WTC11 (cell line): ENCODE data around the gene ARRB2. TPM values are rescaled to one million over a fixed set of nuclear protein-coding genes. Genes with fewer than 3 reads are reported as not detected.

ENCODE experiments used
- ATAC-seq: fragments of 200-7000 bp; cut with Tn5 transposase; 2 replicates; pipeline ENCODE4 v1.10.0; 2021; ENCODE audit warnings: mild to moderate bottlenecking, moderate library complexity
- CTCF ChIA-PET: fragments of 300-600 bp; sonication (Branson Sonifier 250); formaldehyde crosslinking; loops from one replicate; lab custom pipeline; 2021; ENCODE audit warnings: antibody characterized with exemption; lab: Charles Lee
- POLR2A ChIA-PET: fragments of 350-600 bp; sonication (Branson Sonifier 250); formaldehyde crosslinking; loops from one replicate; lab custom pipeline; 2021; ENCODE audit warnings: antibody characterized with exemption; lab: Charles Lee
- DNase-seq: peaks from one replicate; pipeline ENCODE4 v3.0.0; 2021; ENCODE audit warnings: low spot score
- H3K27ac Mint-ChIP-seq: 2 replicates; pipeline ENCODE4 v1.8.0; 2021; ENCODE audit warnings: mixed read lengths
- H3K27me3 Mint-ChIP-seq: 2 replicates; pipeline ENCODE4 v1.8.0; 2021; ENCODE audit warnings: low read depth, mild to moderate bottlenecking, moderate library complexity, mixed read lengths
- H3K36me3 Mint-ChIP-seq: 2 replicates; pipeline ENCODE4 v1.8.0; 2021; ENCODE audit warnings: mixed read lengths
- H3K4me1 Mint-ChIP-seq: 2 replicates; pipeline ENCODE4 v1.8.0; 2022; ENCODE audit warnings: mixed read lengths
- H3K4me3 Mint-ChIP-seq: 2 replicates; pipeline ENCODE4 v1.8.0; 2021; ENCODE audit warnings: mild to moderate bottlenecking, moderate library complexity, mixed read lengths
- H3K9me3 Mint-ChIP-seq: 2 replicates; pipeline ENCODE4 v1.8.0; 2021; ENCODE audit warnings: mixed read lengths
- ARID4B ChIP-seq: sonication (generic); formaldehyde crosslinking; IDR thresholded peaks from 2 replicates; pipeline ENCODE4 v1.8.0; 2023; ENCODE audit warnings: missing genetic modification reagents, mild to moderate bottlenecking, borderline replicate concordance
- CBFB ChIP-seq: sonication (generic); formaldehyde crosslinking; IDR thresholded peaks from 2 replicates; pipeline ENCODE4 v1.8.1; 2022; ENCODE audit warnings: mild to moderate bottlenecking, low read depth, missing genetic modification reagents
- FOXK1 ChIP-seq: sonication (generic); formaldehyde crosslinking; IDR thresholded peaks from 2 replicates; pipeline ENCODE4 v1.8.0; 2022; ENCODE audit warnings: mild to moderate bottlenecking, moderate library complexity, missing genetic modification reagents
- GTF2I ChIP-seq: fragments of 250-450 bp; sonication (Bioruptor Pico); conservative IDR thresholded peaks from 2 replicates; pipeline ENCODE4 v1.4.0; 2021; ENCODE audit warnings: mild to moderate bottlenecking
- KAT7 ChIP-seq: sonication (generic); formaldehyde crosslinking; IDR thresholded peaks from 2 replicates; pipeline ENCODE4 v1.8.1; 2023; ENCODE audit warnings: missing genetic modification reagents, mild to moderate bottlenecking, borderline replicate concordance
- NR1H2 ChIP-seq: sonication (generic); formaldehyde crosslinking; IDR thresholded peaks from 2 replicates; pipeline ENCODE4 v1.9.0; 2021; ENCODE audit warnings: mild to moderate bottlenecking, moderate library complexity, missing genetic modification reagents
- OVOL2 ChIP-seq: fragments of 250-450 bp; sonication (Bioruptor Pico); IDR thresholded peaks from 2 replicates; pipeline ENCODE4 v1.9.0; 2021; ENCODE audit warnings: mild to moderate bottlenecking, borderline replicate concordance
- PRRX2 ChIP-seq: fragments of 250-450 bp; sonication (Bioruptor Pico); IDR thresholded peaks from 2 replicates; pipeline ENCODE4 v1.8.0; 2021; ENCODE audit warnings: mild to moderate bottlenecking
- SMAD4 ChIP-seq: sonication (generic); formaldehyde crosslinking; IDR thresholded peaks from 2 replicates; pipeline ENCODE4 v1.8.0; 2022; ENCODE audit warnings: mild to moderate bottlenecking, missing genetic modification reagents
- TEAD4 ChIP-seq: sonication (generic); formaldehyde crosslinking; IDR thresholded peaks from 2 replicates; pipeline ENCODE4 v1.8.0; 2022; ENCODE audit warnings: mild to moderate bottlenecking, missing genetic modification reagents
- ZNF219 ChIP-seq: sonication (generic); formaldehyde crosslinking; IDR thresholded peaks from 2 replicates; pipeline ENCODE4 v1.8.0; 2023; ENCODE audit warnings: missing genetic modification reagents, mild to moderate bottlenecking, borderline replicate concordance
- ZNF232 ChIP-seq: sonication (generic); formaldehyde crosslinking; IDR thresholded peaks from 2 replicates; pipeline ENCODE4 v1.8.0; 2022; ENCODE audit warnings: mild to moderate bottlenecking, missing genetic modification reagents
- ZSCAN18 ChIP-seq: fragments of 250-450 bp; sonication (Bioruptor Pico); IDR thresholded peaks from 2 replicates; pipeline ENCODE4 v2.1.2; 2022; ENCODE audit warnings: mild to moderate bottlenecking, moderate library complexity
- total RNA-seq: library from RNA; stranded (reverse); gene quantifications from 3 replicates; pipeline ENCODE4 v1.2.3, GENCODE V29; 2021
- TF ChIP-seq, protein P1 (sequence below): sonication (generic); formaldehyde crosslinking; IDR thresholded peaks from 2 replicates; pipeline ENCODE4 v1.8.0; 2022; ENCODE audit warnings: mild to moderate bottlenecking, missing genetic modification reagents
- TF ChIP-seq, protein P2 (sequence below): sonication (generic); formaldehyde crosslinking; IDR thresholded peaks from 2 replicates; pipeline ENCODE4 v1.8.1; 2023; ENCODE audit warnings: mild to moderate bottlenecking, missing genetic modification reagents, moderate library complexity
- TF ChIP-seq, protein P3 (sequence below): sonication (generic); formaldehyde crosslinking; IDR thresholded peaks from 2 replicates; pipeline ENCODE4 v1.8.1; 2023; ENCODE audit warnings: mild to moderate bottlenecking, moderate library complexity, missing genetic modification reagents
- TF ChIP-seq, protein P4 (sequence below): sonication (generic); formaldehyde crosslinking; IDR thresholded peaks from 2 replicates; pipeline ENCODE4 v1.8.1; 2022; ENCODE audit warnings: low read depth, missing genetic modification reagents, borderline replicate concordance

ARRB2 gene
- total RNA-seq, 1 experiment from 2014 or later: 87.8 TPM

DNA sequence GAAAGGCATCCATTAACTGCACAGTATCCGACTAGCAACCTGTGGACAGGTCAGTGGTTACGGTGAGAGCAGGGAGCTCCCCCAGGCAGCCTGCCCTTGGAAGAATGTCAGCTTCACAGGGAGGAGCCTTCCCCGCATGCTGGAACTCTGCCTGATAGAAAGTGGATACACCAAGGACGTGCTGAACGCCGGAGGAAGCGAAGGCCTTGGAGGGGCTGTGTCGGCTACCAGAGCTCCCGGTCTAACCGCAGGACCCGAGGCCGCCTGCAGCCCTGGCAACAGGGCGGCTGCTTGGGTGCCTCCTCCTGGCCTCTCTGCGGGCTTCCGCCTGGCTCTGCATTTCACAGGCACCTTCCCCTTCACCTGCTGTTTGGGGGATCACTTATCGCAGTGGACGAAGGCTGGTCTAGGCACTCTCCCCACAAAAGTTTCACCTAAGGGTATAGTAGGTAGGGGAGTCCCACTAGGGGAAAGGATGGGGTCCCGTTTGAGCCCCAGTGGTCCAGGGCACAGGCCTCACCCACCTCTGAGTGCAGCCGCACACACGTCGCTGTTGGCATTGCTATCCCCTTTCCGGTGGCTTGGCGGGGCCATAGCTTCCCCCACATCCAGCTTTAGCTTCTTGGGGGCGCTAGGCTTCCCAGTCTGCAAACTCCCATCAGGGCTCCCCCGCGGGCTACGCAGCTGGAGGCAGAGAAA, 36.3 kb upstream of the ARRB2 start (continued):
- TF ChIP-seq NR1H2 (CRISPR knock-in tag) (no peak), TEAD4 (CRISPR knock-in tag) (no peak), OVOL2 (CRISPR knock-in tag) (no peak), ZNF232 (CRISPR knock-in tag) (no peak)

- DNase-seq (no peak), ATAC-seq (no peak)
- Mint-ChIP-seq H3K9me3 (no peaks in the 10 kb centered on the region), H3K27ac (no peak overlapping the region), H3K36me3 (peaks cover 64% of the 10 kb centered on the region), H3K4me1 (no peaks in the 10 kb centered on the region), H3K27me3 (no peaks in the 10 kb centered on the region), H3K4me3 (no peak overlapping the region)
- ChIA-PET POLR2A (no interaction called here), CTCF (interaction anchor here (0.5 kb wide), 1 partner anchor 21 kb away, joined by 4 read pairs; no protein-coding TSS in a partner anchor)
- TF ChIP-seq ZNF219 (CRISPR knock-in tag) (no peak), KAT7 (no peak), SMAD4 (no peak), CBFB (no peak), ARID4B (CRISPR knock-in tag) (no peak), PRRX2 (CRISPR knock-in tag) (no peak), FOXK1 (CRISPR knock-in tag) (no peak), ZSCAN18 (CRISPR knock-in tag) (no peak), GTF2I (no peak)
- TF ChIP-seq, protein P1, sequence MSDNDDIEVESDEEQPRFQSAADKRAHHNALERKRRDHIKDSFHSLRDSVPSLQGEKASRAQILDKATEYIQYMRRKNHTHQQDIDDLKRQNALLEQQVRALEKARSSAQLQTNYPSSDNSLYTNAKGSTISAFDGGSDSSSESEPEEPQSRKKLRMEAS (CRISPR knock-in tag): no peak
- TF ChIP-seq, protein P2, sequence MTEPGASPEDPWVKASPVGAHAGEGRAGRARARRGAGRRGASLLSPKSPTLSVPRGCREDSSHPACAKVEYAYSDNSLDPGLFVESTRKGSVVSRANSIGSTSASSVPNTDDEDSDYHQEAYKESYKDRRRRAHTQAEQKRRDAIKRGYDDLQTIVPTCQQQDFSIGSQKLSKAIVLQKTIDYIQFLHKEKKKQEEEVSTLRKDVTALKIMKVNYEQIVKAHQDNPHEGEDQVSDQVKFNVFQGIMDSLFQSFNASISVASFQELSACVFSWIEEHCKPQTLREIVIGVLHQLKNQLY (CRISPR knock-in tag): no peak
- TF ChIP-seq, protein P3, sequence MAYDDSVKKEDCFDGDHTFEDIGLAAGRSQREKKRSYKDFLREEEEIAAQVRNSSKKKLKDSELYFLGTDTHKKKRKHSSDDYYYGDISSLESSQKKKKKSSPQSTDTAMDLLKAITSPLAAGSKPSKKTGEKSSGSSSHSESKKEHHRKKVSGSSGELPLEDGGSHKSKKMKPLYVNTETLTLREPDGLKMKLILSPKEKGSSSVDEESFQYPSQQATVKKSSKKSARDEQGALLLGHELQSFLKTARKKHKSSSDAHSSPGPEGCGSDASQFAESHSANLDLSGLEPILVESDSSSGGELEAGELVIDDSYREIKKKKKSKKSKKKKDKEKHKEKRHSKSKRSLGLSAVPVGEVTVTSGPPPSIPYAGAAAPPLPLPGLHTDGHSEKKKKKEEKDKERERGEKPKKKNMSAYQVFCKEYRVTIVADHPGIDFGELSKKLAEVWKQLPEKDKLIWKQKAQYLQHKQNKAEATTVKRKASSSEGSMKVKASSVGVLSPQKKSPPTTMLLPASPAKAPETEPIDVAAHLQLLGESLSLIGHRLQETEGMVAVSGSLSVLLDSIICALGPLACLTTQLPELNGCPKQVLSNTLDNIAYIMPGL (CRISPR knock-in tag): no peak
- TF ChIP-seq, protein P4, sequence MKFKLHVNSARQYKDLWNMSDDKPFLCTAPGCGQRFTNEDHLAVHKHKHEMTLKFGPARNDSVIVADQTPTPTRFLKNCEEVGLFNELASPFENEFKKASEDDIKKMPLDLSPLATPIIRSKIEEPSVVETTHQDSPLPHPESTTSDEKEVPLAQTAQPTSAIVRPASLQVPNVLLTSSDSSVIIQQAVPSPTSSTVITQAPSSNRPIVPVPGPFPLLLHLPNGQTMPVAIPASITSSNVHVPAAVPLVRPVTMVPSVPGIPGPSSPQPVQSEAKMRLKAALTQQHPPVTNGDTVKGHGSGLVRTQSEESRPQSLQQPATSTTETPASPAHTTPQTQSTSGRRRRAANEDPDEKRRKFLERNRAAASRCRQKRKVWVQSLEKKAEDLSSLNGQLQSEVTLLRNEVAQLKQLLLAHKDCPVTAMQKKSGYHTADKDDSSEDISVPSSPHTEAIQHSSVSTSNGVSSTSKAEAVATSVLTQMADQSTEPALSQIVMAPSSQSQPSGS: no peak
Observed at GRCh38 chr17:4674685-4674998, 35.8 kb upstream of the ARRB2 start.
